Globus pallidus (tissue), 1 donor: ENCODE data around the gene PDPN.

Experiments used
- DNase-seq: peaks from one replicate; pipeline ENCODE4 v3.0.0-alpha.2; 2015; ENCODE audit warnings: low spot score

PDPN gene

GRCh38 chr1:13577846-13578245 lies 5.8 kb upstream of the PDPN start:
- DNase-seq: no peak

GRCh38 chr1:13581446-13581845 lies 2.2 kb upstream of the PDPN start:
- DNase-seq: no peak

- DNase-seq: no peak
These were observed 754 bp upstream of the PDPN start for GRCh38 chr1:13582713-13583443.

GRCh38 chr1:13583966-13584791 lies 547 bp downstream of the PDPN start:
- DNase-seq: no peak

GRCh38 chr1:13584876-13585611 lies 1.4 kb downstream of the PDPN start:
- DNase-seq: peak; percentile 55

GRCh38 chr1:13585612-13585991 lies 2.0 kb downstream of the PDPN start:
- no peak for DNase-seq

GRCh38 chr1:13586001-13586400 lies 2.4 kb downstream of the PDPN start:
- no peak for DNase-seq

GRCh38 chr1:13587256-13588030 lies 3.8 kb downstream of the PDPN start:
- no peak for DNase-seq

GRCh38 chr1:13588946-13589796 lies 5.5 kb downstream of the PDPN start:
- DNase-seq: no peak

GRCh38 chr1:13590486-13590885 lies 6.9 kb downstream of the PDPN start:
- no peak for DNase-seq

GRCh38 chr1:13593511-13594131 lies 10.0 kb downstream of the PDPN start:
- DNase-seq: peak; percentile 46

GRCh38 chr1:13595411-13595810 lies 11.8 kb downstream of the PDPN start:
- DNase-seq: no peak

GRCh38 chr1:13597166-13597565 lies 13.5 kb downstream of the PDPN start:
- DNase-seq: no peak

- DNase-seq: no peak
These were observed 17.3 kb downstream of the PDPN start for GRCh38 chr1:13600762-13601453.

GRCh38 chr1:13604176-13604575 lies 20.5 kb downstream of the PDPN start:
- no peak for DNase-seq

GRCh38 chr1:13604721-13605120 lies 21.1 kb downstream of the PDPN start:
- no peak for DNase-seq

- DNase-seq: no peak
These were observed 21.5 kb downstream of the PDPN start for GRCh38 chr1:13605159-13605558.

GRCh38 chr1:13607002-13607401 lies 23.4 kb downstream of the PDPN start:
- DNase-seq: no peak

GRCh38 chr1:13616234-13616633 lies 32.6 kb downstream of the PDPN start:
- DNase-seq: no peak

- no peak for DNase-seq
These were observed 33.5 kb downstream of the PDPN start for GRCh38 chr1:13617108-13617507.
